K562 (cell line): ENCODE results near the gene SAP30BP. TPM values are rescaled to one million over a fixed set of nuclear protein-coding genes. Genes with fewer than 3 reads are reported as not detected.

ENCODE experiments used
- ATAC-seq: fragments of 200-7000 bp; cut with Tn5 transposase; 3 replicates; pipeline ENCODE4 v1.9.1; 2020; ENCODE audit warnings: moderate library complexity
- BruUV-seq: library from RNA; stranded (reverse); fragments of 400-500 nt; replicated peaks from 2 replicates; lab custom pipeline; 2021; lab: Mats Ljungman, UMichigan
- CTCF ChIA-PET: fragments of 300-600 bp; formaldehyde crosslinking; extraction: SDS; loops from one replicate; lab custom pipeline; 2021; ENCODE audit warnings: low intra/inter-chr PET ratio; lab: Yijun Ruan, JAX
- POLR2A ChIA-PET: fragments of 300-600, 350-650 bp; sonication (Branson Sonifier 250); formaldehyde crosslinking; extraction: SDS; loops from one replicate; lab custom pipeline; 2021; ENCODE audit warnings: antibody characterized with exemption, inconsistent platforms; lab: Yijun Ruan, JAX
- DNase-seq, 4 experiments: peaks; one replicate each; pipeline versions ENCODE4 v3.0.0 to v3.0.0-alpha.2; 2011 to 2018; ENCODE audit warnings: low spot score in 3 of 4, mixed read lengths in 3 of 4; ENCODE audit errors: extremely low read depth in 1 of 4
- FAIRE-seq: peaks from 2 replicates; lab custom pipeline; 2011; peaks lifted over from hg19 to GRCh38; lab: Jason Lieb, UNC
- H2AFZ ChIP-seq: 2 replicates; pipeline ENCODE4 v1.6.0; 2011; ENCODE audit warnings: low read depth, low read length, control low read depth, inconsistent platforms
- H3K27ac ChIP-seq: fragments of 200-600 bp; 3 replicates; pipeline ENCODE4 v1.8.0; 2011; ENCODE audit warnings: low read depth, mild to moderate bottlenecking, control low read depth, inconsistent platforms, low read length, moderate library complexity, mixed read lengths; ENCODE audit errors: extremely low read depth
- H3K27me3 ChIP-seq, 2 experiments: fragments of 300-600 bp in 1 of 2; 2 replicates in 1 of 2; 3 replicates in 1 of 2; pipeline versions ENCODE4 v1.6.0 to v1.8.0; 2011; ENCODE audit warnings: inconsistent platforms in 2 of 2, low read length in 2 of 2, mild to moderate bottlenecking in 1 of 2, mixed read lengths in 1 of 2, moderate library complexity in 1 of 2; ENCODE audit not compliant: control insufficient read depth in 2 of 2, insufficient read depth in 2 of 2
- H3K36me3 ChIP-seq: fragments of 300-600 bp; 3 replicates; pipeline ENCODE4 v1.8.0; 2011; ENCODE audit warnings: mild to moderate bottlenecking, low read length, inconsistent platforms; ENCODE audit not compliant: control insufficient read depth, insufficient read depth
- H3K4me1 ChIP-seq, 2 experiments: fragments of 200-600 bp in 1 of 2; replicated peaks in 1 of 2; 2 replicates in 1 of 2; 3 replicates in 1 of 2; pipeline versions ENCODE4 v1.5.1 to v1.8.0; 2011; ENCODE audit warnings: inconsistent platforms in 2 of 2, low read length in 2 of 2, mild to moderate bottlenecking in 1 of 2, mixed read lengths in 1 of 2, moderate library complexity in 1 of 2; ENCODE audit not compliant: control insufficient read depth in 2 of 2, insufficient read depth in 2 of 2
- H3K4me2 ChIP-seq: 2 replicates; pipeline ENCODE4 v1.6.1; 2011; ENCODE audit warnings: low read length, control low read depth, inconsistent platforms, mixed read lengths; ENCODE audit not compliant: insufficient read depth
- H3K4me3 ChIP-seq: fragments of 200-600 bp; sonication (generic), shearing (Covaris generic); 2 replicates; pipeline ENCODE4 v1.5.1; 2016; ENCODE audit warnings: control low read depth, inconsistent platforms
- H3K79me2 ChIP-seq: fragments of 200-600 bp; 3 replicates; pipeline ENCODE4 v1.8.0; 2011; ENCODE audit warnings: low read length, inconsistent platforms; ENCODE audit not compliant: control insufficient read depth, insufficient read depth
- H3K9ac ChIP-seq, 2 experiments: 2 replicates each; pipeline versions ENCODE4 v1.6.0 to v1.6.1; 2011; ENCODE audit warnings: low read depth in 2 of 2, low read length in 2 of 2, control low read depth in 1 of 2, inconsistent platforms in 1 of 2, mild to moderate bottlenecking in 1 of 2, mixed read lengths in 1 of 2; ENCODE audit not compliant: insufficient read depth in 1 of 2
- H3K9me1 ChIP-seq: one replicate; pipeline ENCODE4 v1.6.0; 2011; ENCODE audit warnings: inconsistent platforms, mild to moderate bottlenecking, low read length, moderate library complexity; ENCODE audit not compliant: control insufficient read depth, insufficient read depth
- H3K9me3 ChIP-seq: replicated peaks from 2 replicates; pipeline ENCODE4 v1.5.1; 2011; ENCODE audit warnings: low read depth, low read length, inconsistent platforms; ENCODE audit not compliant: control insufficient read depth, insufficient read depth
- H4K20me1 ChIP-seq: replicated peaks from 2 replicates; pipeline ENCODE4 v1.6.1; 2011; ENCODE audit warnings: low read length, inconsistent platforms, mixed read lengths; ENCODE audit not compliant: control insufficient read depth, insufficient read depth
- BRF1 ChIP-seq: IDR thresholded peaks from 3 replicates; pipeline ENCODE4 v1.6.1; 2011; ENCODE audit warnings: borderline replicate concordance, mild to moderate bottlenecking; ENCODE audit not compliant: insufficient read length; ENCODE audit errors: extremely low read depth
- CREB1 ChIP-seq, 2 experiments: sonication (generic) in 1 of 2; formaldehyde crosslinking in 1 of 2; IDR thresholded peaks; 2 replicates each; pipeline versions ENCODE4 v1.6.1 to v1.8.0; 2012 to 2022; ENCODE audit warnings: inconsistent platforms in 1 of 2, mild to moderate bottlenecking in 1 of 2, missing genetic modification reagents in 1 of 2, moderate library complexity in 1 of 2
- CTBP1 ChIP-seq: fragments of 450-650 bp; IDR thresholded peaks from 2 replicates; pipeline ENCODE4 v1.6.1; 2016; ENCODE audit warnings: borderline replicate concordance
- KLF10 ChIP-seq: fragments of 250-450 bp; sonication (Bioruptor Pico); IDR thresholded peaks from 2 replicates; pipeline ENCODE4 v1.6.1; 2021; ENCODE audit warnings: matching md5 sums
- MAFK ChIP-seq: IDR thresholded peaks from 2 replicates; pipeline ENCODE4 v1.6.1; 2011; ENCODE audit warnings: low read length, improper control_type of control experiment
- NCOA2 ChIP-seq, 2 experiments: fragments of 450-650 bp; IDR thresholded peaks; 2 replicates each; pipeline ENCODE4 v1.6.1; 2018; ENCODE audit warnings: mild to moderate bottlenecking in 2 of 2, moderate library complexity in 1 of 2; ENCODE audit not compliant: partially characterized antibody in 2 of 2
- ZBTB7A ChIP-seq: IDR thresholded peaks from 2 replicates; pipeline ENCODE4 v1.6.1; 2011; ENCODE audit warnings: low read depth, mild to moderate bottlenecking, low read length, moderate library complexity, borderline replicate concordance; ENCODE audit not compliant: control insufficient read depth
- ZNF639 ChIP-seq, 2 experiments: fragments of 200-800 bp in 1 of 2; sonication (Bioruptor generic) in 1 of 2; sonication (generic) in 1 of 2; formaldehyde crosslinking in 1 of 2; IDR thresholded peaks in 1 of 2; conservative IDR thresholded peaks in 1 of 2; 2 replicates each; pipeline versions ENCODE4 v1.5.0 to v1.6.1; 2016 to 2020; ENCODE audit warnings: missing compliant biosample characterization in 1 of 2, missing genetic modification characterization in 1 of 2, missing genetic modification reagents in 1 of 2
- ZNF695 ChIP-seq: fragments of 450-650 bp; formaldehyde crosslinking; IDR thresholded peaks from 2 replicates; pipeline ENCODE4 v1.4.0; 2020; ENCODE audit warnings: mild to moderate bottlenecking, moderate library complexity
- WGBS: fragments of 100-300 bp; shearing (Covaris generic); methylation state at CpG from one replicate; pipeline ENCODE4 v1.1.6; 2016; ENCODE audit warnings: low coverage, mixed read lengths; ENCODE audit not compliant: insufficient coverage; ENCODE audit errors: missing lambda C conversion rate; 5-methylcytosine and 5-hydroxymethylcytosine counted together
- in situ Hi-C: fragments of 300-500 bp; cut with MboI; formaldehyde crosslinking; loops from 4 replicates; pipeline ENCODE4 v1.15.0; 2018; ENCODE audit warnings: inconsistent platforms, mixed read lengths
- intact Hi-C: fragments of 100-400 bp; cut with micrococcal nuclease; formaldehyde crosslinking; loops from 2 replicates; pipeline ENCODE4 v1.14.2; 2022
- polyA plus RNA-seq, 8 experiments: library from polyadenylated mRNA; depleted of rRNA in 4 of 8; stranded (reverse) in 5 of 8; unstranded in 3 of 8; fragments of >200 nt; fragmentation: Nextera tagmentation in 2 of 8; fragmentation: Illumina TruSeq in 1 of 8; extraction: Ambion mirVana in 2 of 8; extraction: Trizol in 1 of 8; gene quantifications; 2 replicates each; pipeline versions ENCODE4 v1.2.1 to v1.2.3, GENCODE V29; 2011 to 2014; ENCODE audit warnings: inconsistent platforms in 1 of 8, missing spikeins in 1 of 8
- total RNA-seq, 7 experiments: library from RNA; depleted of rRNA in 6 of 7; stranded (reverse); fragments of >200 nt in 6 of 7; fragmentation: Illumina TruSeq in 2 of 7; extraction: Trizol in 2 of 7; gene quantifications; 2 replicates each; pipeline versions ENCODE4 v1.2.1 to v1.2.3, GENCODE V29; 2011 to 2021; ENCODE audit warnings: low replicate concordance in 1 of 7

Gene SAP30BP
- total and polyA plus RNA-seq, 9 of the 15 experiments (the other 6 are each of a cell fraction or from before 2014, with no cell fraction given): 45.3 to 154 (median 71.7) TPM

- in situ Hi-C loops (no loop called here), intact Hi-C loops (no loop called here)
- H3K36me3 ChIP-seq: peaks cover 86% of the 10 kb centered on the region; the same call in 2 of the 3 replicates
- H3K4me3 ChIP-seq: no peak overlapping the region
- 90% methylated on average over 7 of the region's 7 CpGs for WGBS
- no peak for ATAC-seq
- TF ChIP-seq ZBTB7A: no peak
- no peak for TF ChIP-seq MAFK
- BruUV-seq: no TSS peak
- no peak for FAIRE-seq
- H4K20me1 ChIP-seq: 0 out of 2 replicates have a peak, but pooled peaks cover 11% of the 10 kb centered on the region
- no peak overlapping the region for H3K27ac ChIP-seq
- H3K9me1 ChIP-seq: peaks cover 8% of the 10 kb centered on the region
- H3K27me3 ChIP-seq: no peaks in the 10 kb centered on the region
- ChIA-PET CTCF (no interaction called here), POLR2A (interaction anchor here (0.5 to 1.3 kb wide), 6 partner anchors 11 to 88 kb away, joined by 3 to 5 read pairs (median 3); no protein-coding TSS in a partner anchor)
- H3K9ac ChIP-seq: peak overlapping the region in 1 of 2 experiments; percentile 33; a peak in 1 of 4 replicates
- peaks cover under 1 to 5% of the 10 kb centered on the region in 2 experiments; a peak in 3 of 5 replicates for H3K4me1 ChIP-seq
- DNase-seq: no peak
- H2AFZ ChIP-seq: no peak overlapping the region
- 0 out of 3 replicates have a peak, but pooled peaks cover 4% of the 10 kb centered on the region for H3K79me2 ChIP-seq
- no peaks in the 10 kb centered on the region for H3K9me3 ChIP-seq
- no peak overlapping the region for H3K4me2 ChIP-seq
Observed at GRCh38 chr17:75695141-75695829, 28.1 kb downstream of the SAP30BP start.

- Histone ChIP-seq H3K4me2 (no peak overlapping the region), H3K36me3 (peaks cover 86% of the 10 kb centered on the region; the same call in 2 of the 3 replicates), H4K20me1 (0 out of 2 replicates have a peak, but pooled peaks cover 11% of the 10 kb centered on the region), H3K9me1 (peaks cover 3% of the 10 kb centered on the region), H3K4me1 (peaks cover 5% of the 10 kb centered on the region in 2 experiments; a peak in 4 of 5 replicates), H3K79me2 (0 out of 3 replicates have a peak, but pooled peaks cover 4% of the 10 kb centered on the region), H2AFZ (no peak overlapping the region), H3K27ac (no peak overlapping the region), H3K9ac (peak overlapping the region in 1 of 2 experiments; percentile 33; a peak in 2 of 4 replicates), H3K27me3 (no peaks in the 10 kb centered on the region), H3K9me3 (no peaks in the 10 kb centered on the region), H3K4me3 (no peak overlapping the region)
- in situ Hi-C loops: no loop called here
- DNase-seq: no peak
- BruUV-seq: no TSS peak
- no peak for FAIRE-seq
- CTCF ChIA-PET: no interaction called here
- 97% methylated on average over 12 of the region's 12 CpGs for WGBS
- intact Hi-C loops: no loop called here
- POLR2A ChIA-PET: interaction anchor here (0.5 to 0.9 kb wide), 3 partner anchors 9 to 15 kb away, joined by 3 to 5 read pairs (median 4); no protein-coding TSS in a partner anchor
- no peak for ATAC-seq
- TF ChIP-seq KLF10 (no peak), CTBP1 (no peak), ZNF695 (CRISPR knock-in tag) (no peak), ZNF639 (CRISPR knock-in tag; conservative IDR thresholded peaks at IDR 0.05 in 1 of 2, IDR thresholded peaks at IDR 0.05 in 1 of 2) (no peak), BRF1 (no peak), CREB1 (IDR thresholded peaks at IDR 0.05) (no peak), CREB1 (CRISPR knock-in tag; IDR thresholded peaks at IDR 0.05) (no peak), NCOA2 (IDR thresholded peaks at IDR 0.05; ENCODE audit: partially characterized antibody in 2 of 2) (no peak)
Observed at GRCh38 chr17:75695830-75696271, 28.7 kb downstream of the SAP30BP start.
